HepG2 (cell line): Measurements from ENCODE around the gene ATG3. TPM values are rescaled to one million over a fixed set of nuclear protein-coding genes. Genes with fewer than 3 reads are reported as not detected.

ENCODE experiments used
- polyA plus RNA-seq, 8 experiments: library from polyadenylated mRNA; depleted of rRNA in 3 of 8; stranded (reverse) in 7 of 8; unstranded in 1 of 8; fragments of >200 nt; fragmentation: Illumina TruSeq in 4 of 8; extraction: Trizol in 4 of 8; gene quantifications; 2 replicates each; pipeline versions ENCODE4 v1.2.1 to v1.2.3, GENCODE V29; 2011 to 2016; ENCODE audit warnings: low read depth in 4 of 8, missing spikeins in 1 of 8, mixed read lengths in 1 of 8; ENCODE audit not compliant: insufficient read depth in 1 of 8
- total RNA-seq, 5 experiments: library from RNA; depleted of rRNA; stranded (reverse); fragments of >200 nt; fragmentation: Illumina TruSeq; extraction: Trizol; gene quantifications; 2 replicates each; pipeline ENCODE4 v1.2.3, GENCODE V29; 2016; ENCODE audit warnings: low read depth in 1 of 5
- TF ChIP-seq, protein P1 (sequence below), 2 experiments: sonication (generic) in 1 of 2; formaldehyde crosslinking in 1 of 2; IDR thresholded peaks; 2 replicates each; pipeline versions ENCODE4 v1.6.1 to v1.9.0; 2014 to 2022; ENCODE audit warnings: antibody characterized with exemption in 1 of 2, borderline replicate concordance in 1 of 2, inconsistent platforms in 1 of 2, low read depth in 1 of 2, missing genetic modification reagents in 1 of 2
- TF ChIP-seq, protein P2 (sequence below): IDR thresholded peaks from 2 replicates; pipeline ENCODE4 v1.6.1; 2012; ENCODE audit warnings: low read depth, low read length, improper control_type of control experiment
- TF ChIP-seq, protein P3 (sequence below): sonication (generic); formaldehyde crosslinking; IDR thresholded peaks from one replicate; pipeline ENCODE4 v1.5.1; 2020; ENCODE audit warnings: mild to moderate bottlenecking, missing genetic modification reagents; ENCODE audit errors: not compliant biosample characterization

The ATG3 gene
- total and polyA plus RNA-seq, 2 of the 13 experiments (the other 11 are each of a cell fraction or from before 2014, with no cell fraction given): 19.6 to 34.8 TPM

DNA sequence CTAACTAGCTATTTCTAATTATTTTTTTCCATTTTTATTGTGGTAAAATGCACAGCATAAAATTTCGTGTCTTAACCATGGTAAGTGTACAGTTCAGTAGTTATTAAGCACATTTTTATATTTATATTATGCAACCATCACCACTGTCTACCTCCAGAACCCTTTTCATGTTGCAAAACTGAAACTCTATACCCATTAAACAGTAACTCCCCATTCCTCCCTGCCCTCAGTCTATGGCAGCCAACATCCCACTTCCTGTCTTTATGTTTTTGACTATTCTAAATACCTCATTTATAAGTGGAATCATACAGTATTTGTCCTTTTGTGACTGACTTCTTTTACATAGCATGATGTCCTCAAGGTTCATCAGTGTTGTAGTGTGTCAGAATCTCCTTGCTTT, 25.6 kb upstream of the ATG3 start (continued):
- TF ChIP-seq, protein P1, sequence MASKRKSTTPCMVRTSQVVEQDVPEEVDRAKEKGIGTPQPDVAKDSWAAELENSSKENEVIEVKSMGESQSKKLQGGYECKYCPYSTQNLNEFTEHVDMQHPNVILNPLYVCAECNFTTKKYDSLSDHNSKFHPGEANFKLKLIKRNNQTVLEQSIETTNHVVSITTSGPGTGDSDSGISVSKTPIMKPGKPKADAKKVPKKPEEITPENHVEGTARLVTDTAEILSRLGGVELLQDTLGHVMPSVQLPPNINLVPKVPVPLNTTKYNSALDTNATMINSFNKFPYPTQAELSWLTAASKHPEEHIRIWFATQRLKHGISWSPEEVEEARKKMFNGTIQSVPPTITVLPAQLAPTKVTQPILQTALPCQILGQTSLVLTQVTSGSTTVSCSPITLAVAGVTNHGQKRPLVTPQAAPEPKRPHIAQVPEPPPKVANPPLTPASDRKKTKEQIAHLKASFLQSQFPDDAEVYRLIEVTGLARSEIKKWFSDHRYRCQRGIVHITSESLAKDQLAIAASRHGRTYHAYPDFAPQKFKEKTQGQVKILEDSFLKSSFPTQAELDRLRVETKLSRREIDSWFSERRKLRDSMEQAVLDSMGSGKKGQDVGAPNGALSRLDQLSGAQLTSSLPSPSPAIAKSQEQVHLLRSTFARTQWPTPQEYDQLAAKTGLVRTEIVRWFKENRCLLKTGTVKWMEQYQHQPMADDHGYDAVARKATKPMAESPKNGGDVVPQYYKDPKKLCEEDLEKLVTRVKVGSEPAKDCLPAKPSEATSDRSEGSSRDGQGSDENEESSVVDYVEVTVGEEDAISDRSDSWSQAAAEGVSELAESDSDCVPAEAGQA (IDR thresholded peaks at IDR 0.05; ENCODE audit: low read depth): no peak
- TF ChIP-seq, protein P1 (CRISPR knock-in tag; IDR thresholded peaks at IDR 0.05; ENCODE audit: borderline replicate concordance): no peak
- TF ChIP-seq, protein P2, sequence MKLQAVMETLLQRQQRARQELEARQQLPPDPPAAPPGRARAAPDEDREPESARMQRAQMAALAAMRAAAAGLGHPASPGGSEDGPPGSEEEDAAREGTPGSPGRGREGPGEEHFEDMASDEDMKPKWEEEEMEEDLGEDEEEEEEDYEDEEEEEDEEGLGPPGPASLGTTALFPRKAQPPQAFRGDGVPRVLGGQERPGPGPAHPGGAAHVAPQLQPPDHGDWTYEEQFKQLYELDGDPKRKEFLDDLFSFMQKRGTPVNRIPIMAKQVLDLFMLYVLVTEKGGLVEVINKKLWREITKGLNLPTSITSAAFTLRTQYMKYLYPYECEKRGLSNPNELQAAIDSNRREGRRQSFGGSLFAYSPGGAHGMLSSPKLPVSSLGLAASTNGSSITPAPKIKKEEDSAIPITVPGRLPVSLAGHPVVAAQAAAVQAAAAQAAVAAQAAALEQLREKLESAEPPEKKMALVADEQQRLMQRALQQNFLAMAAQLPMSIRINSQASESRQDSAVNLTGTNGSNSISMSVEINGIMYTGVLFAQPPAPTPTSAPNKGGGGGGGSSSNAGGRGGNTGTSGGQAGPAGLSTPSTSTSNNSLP: no peak
- TF ChIP-seq, protein P3, sequence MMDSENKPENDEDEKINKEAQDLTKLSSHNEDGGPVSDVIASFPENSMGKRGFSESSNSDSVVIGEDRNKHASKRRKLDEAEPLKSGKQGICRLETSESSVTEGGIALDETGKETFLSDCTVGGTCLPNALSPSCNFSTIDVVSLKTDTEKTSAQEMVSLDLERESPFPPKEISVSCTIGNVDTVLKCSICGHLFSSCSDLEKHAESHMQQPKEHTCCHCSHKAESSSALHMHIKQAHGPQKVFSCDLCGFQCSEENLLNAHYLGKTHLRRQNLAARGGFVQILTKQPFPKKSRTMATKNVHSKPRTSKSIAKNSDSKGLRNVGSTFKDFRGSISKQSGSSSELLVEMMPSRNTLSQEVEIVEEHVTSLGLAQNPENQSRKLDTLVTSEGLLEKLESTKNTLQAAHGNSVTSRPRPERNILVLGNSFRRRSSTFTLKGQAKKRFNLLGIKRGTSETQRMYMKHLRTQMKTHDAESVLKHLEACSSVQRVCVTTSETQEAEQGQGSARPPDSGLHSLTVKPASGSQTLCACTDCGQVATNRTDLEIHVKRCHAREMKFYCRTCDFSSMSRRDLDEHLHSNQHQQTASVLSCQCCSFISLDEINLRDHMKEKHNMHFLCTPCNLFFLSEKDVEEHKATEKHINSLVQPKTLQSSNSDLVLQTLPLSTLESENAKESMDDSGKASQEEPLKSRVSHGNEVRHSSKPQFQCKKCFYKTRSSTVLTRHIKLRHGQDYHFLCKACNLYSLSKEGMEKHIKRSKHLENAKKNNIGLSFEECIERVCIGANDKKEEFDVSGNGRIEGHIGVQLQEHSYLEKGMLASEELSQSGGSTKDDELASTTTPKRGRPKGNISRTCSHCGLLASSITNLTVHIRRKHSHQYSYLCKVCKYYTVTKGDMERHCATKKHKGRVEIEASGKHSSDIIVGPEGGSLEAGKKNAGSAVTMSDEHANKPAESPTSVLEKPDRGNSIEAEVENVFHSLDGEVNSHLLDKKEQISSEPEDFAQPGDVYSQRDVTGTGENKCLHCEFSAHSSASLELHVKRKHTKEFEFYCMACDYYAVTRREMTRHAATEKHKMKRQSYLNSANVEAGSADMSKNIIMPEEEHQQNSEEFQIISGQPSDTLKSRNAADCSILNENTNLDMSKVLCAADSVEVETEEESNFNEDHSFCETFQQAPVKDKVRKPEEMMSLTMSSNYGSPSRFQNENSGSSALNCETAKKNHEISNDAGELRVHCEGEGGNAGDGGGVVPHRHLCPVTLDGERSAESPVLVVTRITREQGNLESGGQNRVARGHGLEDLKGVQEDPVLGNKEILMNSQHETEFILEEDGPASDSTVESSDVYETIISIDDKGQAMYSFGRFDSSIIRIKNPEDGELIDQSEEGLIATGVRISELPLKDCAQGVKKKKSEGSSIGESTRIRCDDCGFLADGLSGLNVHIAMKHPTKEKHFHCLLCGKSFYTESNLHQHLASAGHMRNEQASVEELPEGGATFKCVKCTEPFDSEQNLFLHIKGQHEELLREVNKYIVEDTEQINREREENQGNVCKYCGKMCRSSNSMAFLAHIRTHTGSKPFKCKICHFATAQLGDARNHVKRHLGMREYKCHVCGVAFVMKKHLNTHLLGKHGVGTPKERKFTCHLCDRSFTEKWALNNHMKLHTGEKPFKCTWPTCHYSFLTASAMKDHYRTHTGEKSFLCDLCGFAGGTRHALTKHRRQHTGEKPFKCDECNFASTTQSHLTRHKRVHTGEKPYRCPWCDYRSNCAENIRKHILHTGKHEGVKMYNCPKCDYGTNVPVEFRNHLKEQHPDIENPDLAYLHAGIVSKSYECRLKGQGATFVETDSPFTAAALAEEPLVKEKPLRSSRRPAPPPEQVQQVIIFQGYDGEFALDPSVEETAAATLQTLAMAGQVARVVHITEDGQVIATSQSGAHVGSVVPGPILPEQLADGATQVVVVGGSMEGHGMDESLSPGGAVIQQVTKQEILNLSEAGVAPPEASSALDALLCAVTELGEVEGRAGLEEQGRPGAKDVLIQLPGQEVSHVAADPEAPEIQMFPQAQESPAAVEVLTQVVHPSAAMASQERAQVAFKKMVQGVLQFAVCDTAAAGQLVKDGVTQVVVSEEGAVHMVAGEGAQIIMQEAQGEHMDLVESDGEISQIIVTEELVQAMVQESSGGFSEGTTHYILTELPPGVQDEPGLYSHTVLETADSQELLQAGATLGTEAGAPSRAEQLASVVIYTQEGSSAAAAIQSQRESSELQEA (CRISPR knock-in tag): no peak
- TF ChIP-seq, all 625 proteins: peak for 0
